ENCODE data around the gene ZNF276.

DNA sequence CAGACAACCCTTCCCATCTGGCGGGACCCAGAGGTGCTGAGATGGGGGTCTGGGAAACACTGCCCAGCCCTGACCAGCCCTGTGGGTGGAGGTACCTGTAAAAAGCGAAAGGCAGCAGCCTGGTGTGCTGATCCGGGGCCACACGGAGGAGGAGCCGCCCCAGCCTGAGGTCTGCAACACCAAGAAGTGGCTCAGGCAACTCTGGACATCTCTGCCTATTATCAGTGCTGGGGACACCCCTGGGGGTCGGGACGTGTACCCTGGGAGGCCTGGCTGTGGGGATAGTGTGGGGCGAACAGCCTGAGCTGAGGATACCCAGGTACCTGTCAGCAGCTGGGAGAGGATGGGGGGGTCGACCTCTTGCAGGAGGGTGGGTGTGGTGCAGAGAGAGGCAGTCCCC is 18.0 kb downstream of the ZNF276 start:
- TF ChIP-seq, protein P1, sequence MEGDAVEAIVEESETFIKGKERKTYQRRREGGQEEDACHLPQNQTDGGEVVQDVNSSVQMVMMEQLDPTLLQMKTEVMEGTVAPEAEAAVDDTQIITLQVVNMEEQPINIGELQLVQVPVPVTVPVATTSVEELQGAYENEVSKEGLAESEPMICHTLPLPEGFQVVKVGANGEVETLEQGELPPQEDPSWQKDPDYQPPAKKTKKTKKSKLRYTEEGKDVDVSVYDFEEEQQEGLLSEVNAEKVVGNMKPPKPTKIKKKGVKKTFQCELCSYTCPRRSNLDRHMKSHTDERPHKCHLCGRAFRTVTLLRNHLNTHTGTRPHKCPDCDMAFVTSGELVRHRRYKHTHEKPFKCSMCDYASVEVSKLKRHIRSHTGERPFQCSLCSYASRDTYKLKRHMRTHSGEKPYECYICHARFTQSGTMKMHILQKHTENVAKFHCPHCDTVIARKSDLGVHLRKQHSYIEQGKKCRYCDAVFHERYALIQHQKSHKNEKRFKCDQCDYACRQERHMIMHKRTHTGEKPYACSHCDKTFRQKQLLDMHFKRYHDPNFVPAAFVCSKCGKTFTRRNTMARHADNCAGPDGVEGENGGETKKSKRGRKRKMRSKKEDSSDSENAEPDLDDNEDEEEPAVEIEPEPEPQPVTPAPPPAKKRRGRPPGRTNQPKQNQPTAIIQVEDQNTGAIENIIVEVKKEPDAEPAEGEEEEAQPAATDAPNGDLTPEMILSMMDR (IDR thresholded peaks at IDR 0.05) = no peak
- TF ChIP-seq POLR2A (IDR thresholded peaks at IDR 0.05) (no peak), EP300 (IDR thresholded peaks at IDR 0.05) (no peak)

All from ovary (tissue), 3 donors.